Bronchial epithelial cell (primary cell): ENCODE data around the gene RSPO3. TPM values are rescaled to one million over a fixed set of nuclear protein-coding genes. Genes with fewer than 3 reads are reported as not detected.

Experiments
- DNase-seq: peaks from one replicate; pipeline ENCODE4 v3.0.0-alpha.2; 2010; ENCODE audit warnings: low read depth
- FAIRE-seq: peaks from 2 replicates; lab custom pipeline; 2011; peaks lifted over from hg19 to GRCh38; lab: Jason Lieb, UNC
- H3K27me3 ChIP-seq: 2 replicates; pipeline ENCODE4 v1.5.1; 2011; ENCODE audit warnings: low read length; ENCODE audit not compliant: control insufficient read depth, insufficient read depth
- H3K36me3 ChIP-seq: 2 replicates; pipeline ENCODE4 v1.5.1; 2011; ENCODE audit warnings: low read length; ENCODE audit not compliant: control insufficient read depth, insufficient read depth
- H3K4me3 ChIP-seq: 2 replicates; pipeline ENCODE4 v1.5.1; 2011; ENCODE audit warnings: mild to moderate bottlenecking, low read depth, low read length, control low read depth
- CTCF ChIP-seq: IDR thresholded peaks from 2 replicates; pipeline ENCODE4 v1.5.1; 2011; ENCODE audit warnings: mild to moderate bottlenecking, moderate library complexity, low read length, control low read depth, inconsistent platforms; ENCODE audit not compliant: insufficient read depth, severe bottlenecking
- total RNA-seq: library from RNA; depleted of rRNA; stranded (reverse); fragments of >200 nt; gene quantifications from 2 replicates; pipeline ENCODE4 v1.2.1, GENCODE V29; 2014

Gene RSPO3
- total RNA-seq, 1 donor from 2014 or later = not detected

DNA sequence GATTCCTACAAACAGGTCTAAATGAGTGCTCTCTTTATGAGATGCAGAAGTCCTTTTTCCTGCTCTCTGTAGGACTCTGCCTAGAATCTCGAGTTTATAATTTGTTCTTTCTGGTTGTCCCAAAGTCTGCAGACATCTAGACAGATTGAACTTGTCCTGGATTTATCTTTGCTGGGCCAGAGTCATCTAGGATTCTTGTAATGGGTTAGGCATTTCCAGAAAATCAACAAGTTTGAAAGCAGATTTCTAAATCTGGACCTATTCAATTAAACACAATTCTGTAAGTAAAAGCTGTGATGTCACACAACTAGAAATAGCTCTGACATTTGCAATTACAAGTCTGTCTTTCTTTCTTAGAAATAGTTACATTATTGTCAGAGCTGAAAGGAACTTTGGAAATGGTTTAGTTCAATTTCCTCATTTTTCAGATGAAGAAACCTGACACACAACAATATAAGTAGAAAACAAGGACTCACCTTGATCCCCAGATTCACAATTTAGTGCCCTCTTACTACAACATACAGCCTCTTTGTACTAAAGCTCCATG is 4.2 kb upstream of the RSPO3 start:
- FAIRE-seq (no peak), DNase-seq (no peak)
- peaks cover 22% of the 10 kb centered on the region for H3K27me3 ChIP-seq

DNA sequence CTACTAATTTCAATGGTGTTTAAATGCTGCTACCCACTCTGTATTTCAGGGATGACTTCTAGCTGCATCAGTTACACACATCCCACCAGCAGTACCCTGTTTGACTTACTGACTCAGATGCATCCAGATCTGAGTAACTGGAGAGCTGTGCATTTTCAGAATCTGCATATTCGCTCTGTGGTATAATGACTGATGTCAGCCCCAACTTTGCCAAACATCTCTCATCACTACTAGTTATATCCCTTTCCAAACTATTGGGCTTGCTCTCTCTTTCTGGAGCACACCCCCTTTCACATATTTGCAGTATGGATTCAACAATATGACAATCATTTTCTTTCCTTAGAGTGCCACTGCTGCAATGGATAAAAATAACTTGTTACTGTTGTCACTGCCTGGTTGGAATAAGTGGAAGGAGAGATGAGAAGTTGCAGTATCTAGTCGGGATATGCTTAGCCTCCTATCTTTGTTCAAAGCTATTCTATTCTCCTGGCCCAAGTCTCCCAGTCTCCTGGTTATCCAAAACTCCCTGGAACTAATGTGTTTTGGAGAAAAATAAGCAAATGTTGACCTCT is 3.3 kb upstream of the RSPO3 start:
- TF ChIP-seq CTCF = no peak
- DNase-seq (no peak), FAIRE-seq (no peak)
- H3K4me3 ChIP-seq = no peak overlapping the region
- no peaks in the 10 kb centered on the region for H3K36me3 ChIP-seq
- peaks cover 30% of the 10 kb centered on the region for H3K27me3 ChIP-seq

More for the DNA sequence above, 4.2 kb upstream of the RSPO3 start:
- TF ChIP-seq CTCF = no peak
- Histone ChIP-seq H3K4me3 (no peak overlapping the region), H3K36me3 (no peaks in the 10 kb centered on the region)

DNA sequence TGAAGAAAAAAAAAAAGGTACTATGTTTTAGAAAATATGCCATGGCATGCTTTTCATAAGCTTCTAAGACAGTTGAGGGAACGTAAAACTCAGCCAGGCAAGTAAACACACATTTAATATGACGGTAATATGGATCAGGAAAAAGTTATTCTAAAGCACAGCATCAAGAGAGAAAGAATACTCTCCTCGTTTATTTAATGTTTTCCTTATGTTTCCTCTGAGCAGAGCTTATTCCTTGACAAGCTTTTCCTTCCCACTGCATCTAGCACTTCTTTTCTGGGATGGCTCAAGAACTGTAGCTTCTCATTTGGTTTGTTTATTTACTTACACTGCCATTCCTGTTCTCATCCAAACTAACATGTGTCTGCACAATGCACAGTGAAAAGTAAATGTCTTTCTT is 2.7 kb upstream of the RSPO3 start:
- Histone ChIP-seq H3K4me3 (no peak overlapping the region), H3K27me3 (peaks cover 34% of the 10 kb centered on the region), H3K36me3 (no peaks in the 10 kb centered on the region)
- FAIRE-seq (no peak), DNase-seq (no peak)
- no peak for TF ChIP-seq CTCF

- H3K4me3 ChIP-seq = no peak overlapping the region
- H3K27me3 ChIP-seq = peaks cover 40% of the 10 kb centered on the region
- no peaks in the 10 kb centered on the region for H3K36me3 ChIP-seq
- FAIRE-seq = no peak
- no peak for TF ChIP-seq CTCF
- no peak for DNase-seq
These were observed 533 bp upstream of the RSPO3 start for GRCh38 chr6:127117979-127118297.

- no peak for DNase-seq
- H3K36me3 ChIP-seq = no peaks in the 10 kb centered on the region
These were observed 891 bp downstream of the RSPO3 start for GRCh38 chr6:127119102-127120022.

More at GRCh38 chr6:127119102-127120022, 891 bp downstream of the RSPO3 start:
- TF ChIP-seq CTCF = no peak
- Histone ChIP-seq H3K4me3 (peak overlapping the region; percentile 16), H3K27me3 (peaks cover 40% of the 10 kb centered on the region)
- no peak for FAIRE-seq
